PC-9 (cell line): ENCODE results near the gene MT2A. TPM values are rescaled to one million over a fixed set of nuclear protein-coding genes. Genes with fewer than 3 reads are reported as not detected.

Source experiments
- BruUV-seq: library from RNA; stranded (reverse); fragments of 400-500 nt; replicated peaks from 2 replicates; lab custom pipeline; 2021; lab: Mats Ljungman, UMichigan
- CTCF ChIA-PET: fragments of 300-600 bp; sonication (Branson Sonifier 250); formaldehyde crosslinking; loops from one replicate; lab custom pipeline; 2022; ENCODE audit warnings: antibody characterized with exemption; lab: Charles Lee
- POLR2A ChIA-PET: fragments of 300-600 bp; sonication (Branson Sonifier 250); formaldehyde crosslinking; loops from one replicate; lab custom pipeline; 2022; ENCODE audit warnings: antibody characterized with exemption; ENCODE audit not compliant: unreplicated experiment; lab: Charles Lee
- DNase-seq, 2 experiments: peaks; one replicate each; pipeline versions ENCODE4 v3.0.0 to v3.0.0-alpha.2; 2015 to 2022; ENCODE audit warnings: mixed read lengths in 1 of 2
- H2AFZ ChIP-seq: fragments of 200-600 bp; sonication (generic); 2 replicates; pipeline ENCODE4 v1.8.1; 2017; ENCODE audit warnings: antibody characterized with exemption
- H3F3A ChIP-seq: fragments of 200-600 bp; sonication (generic); 2 replicates; pipeline ENCODE4 v1.8.1; 2017; ENCODE audit warnings: antibody characterized with exemption, mild to moderate bottlenecking, low read depth; ENCODE audit not compliant: insufficient read depth
- H3K27ac ChIP-seq: fragments of 200-600 bp; sonication (generic); 2 replicates; pipeline ENCODE4 v1.6.1; 2016; ENCODE audit warnings: mixed run types
- H3K27me3 ChIP-seq: fragments of 200-600 bp; sonication (generic); 2 replicates; pipeline ENCODE4 v1.6.1; 2016; ENCODE audit warnings: low read depth, mixed run types; ENCODE audit not compliant: insufficient read depth
- H3K36me3 ChIP-seq: fragments of 200-600 bp; sonication (generic); 2 replicates; pipeline ENCODE4 v1.6.1; 2016; ENCODE audit warnings: low read depth, mixed run types
- H3K4me1 ChIP-seq: fragments of 200-600 bp; sonication (generic); replicated peaks from 2 replicates; pipeline ENCODE4 v1.6.1; 2016; ENCODE audit warnings: mixed run types; ENCODE audit not compliant: insufficient read depth
- H3K4me2 ChIP-seq: fragments of 200-600 bp; sonication (generic); 2 replicates; pipeline ENCODE4 v1.6.1; 2017; ENCODE audit warnings: mixed run types
- H3K4me3 ChIP-seq: fragments of 200-600 bp; sonication (generic); 2 replicates; pipeline ENCODE4 v1.6.1; 2016; ENCODE audit warnings: mixed run types
- H3K79me2 ChIP-seq: fragments of 200-600 bp; sonication (generic); 2 replicates; pipeline ENCODE4 v1.6.1; 2017; ENCODE audit warnings: low read depth, mixed run types
- H3K9me2 ChIP-seq: fragments of 200-600 bp; sonication (generic); 2 replicates; pipeline ENCODE4 v1.8.1; 2017; ENCODE audit warnings: mild to moderate bottlenecking; ENCODE audit not compliant: insufficient read depth
- H3K9me3 ChIP-seq: fragments of 200-600 bp; sonication (generic); 2 replicates; pipeline ENCODE4 v1.8.1; 2016; ENCODE audit warnings: low read depth; ENCODE audit not compliant: insufficient read depth
- H4K20me1 ChIP-seq: fragments of 200-600 bp; sonication (generic); 2 replicates; pipeline ENCODE4 v1.8.1; 2017; ENCODE audit not compliant: insufficient read depth
- EZH2 ChIP-seq: fragments of 200-600 bp; sonication (generic); IDR thresholded peaks from 2 replicates; pipeline ENCODE4 v1.8.0; 2017; ENCODE audit warnings: antibody characterized with exemption, low read depth
- intact Hi-C: fragments of 100-400 bp; cut with micrococcal nuclease; formaldehyde crosslinking; loops from one replicate; pipeline ENCODE4 v1.10.0; 2022; ENCODE audit not compliant: unreplicated experiment
- total RNA-seq: library from RNA; stranded (reverse); gene quantifications from 2 replicates; pipeline ENCODE4 v1.2.3, GENCODE V29; 2021
- TF ChIP-seq, protein P1 (sequence below): fragments of 200-600 bp; sonication (generic); conservative IDR thresholded peaks from 2 replicates; pipeline ENCODE4 v1.6.1; 2017; ENCODE audit warnings: mixed run types, antibody characterized with exemption, mild to moderate bottlenecking, moderate library complexity

MT2A gene
- total RNA-seq, 1 experiment from 2014 or later: 203 TPM

- BruUV-seq: no TSS peak
- Histone ChIP-seq H3K9me2 (no peaks in the 10 kb centered on the region), H3F3A (no peaks in the 10 kb centered on the region), H3K4me2 (no peak overlapping the region), H2AFZ (no peak overlapping the region), H3K79me2 (no peaks in the 10 kb centered on the region), H3K27me3 (peaks cover under 1% of the 10 kb centered on the region; the same call in 1 of the 2 replicates), H3K4me3 (no peak overlapping the region), H3K27ac (no peak overlapping the region), H3K4me1 (no peaks in the 10 kb centered on the region), H3K9me3 (no peaks in the 10 kb centered on the region), H4K20me1 (no peaks in the 10 kb centered on the region), H3K36me3 (no peaks in the 10 kb centered on the region)
- DNase-seq: no peak
- ChIA-PET POLR2A (no interaction called here), CTCF (no interaction called here)
- TF ChIP-seq, protein P1, sequence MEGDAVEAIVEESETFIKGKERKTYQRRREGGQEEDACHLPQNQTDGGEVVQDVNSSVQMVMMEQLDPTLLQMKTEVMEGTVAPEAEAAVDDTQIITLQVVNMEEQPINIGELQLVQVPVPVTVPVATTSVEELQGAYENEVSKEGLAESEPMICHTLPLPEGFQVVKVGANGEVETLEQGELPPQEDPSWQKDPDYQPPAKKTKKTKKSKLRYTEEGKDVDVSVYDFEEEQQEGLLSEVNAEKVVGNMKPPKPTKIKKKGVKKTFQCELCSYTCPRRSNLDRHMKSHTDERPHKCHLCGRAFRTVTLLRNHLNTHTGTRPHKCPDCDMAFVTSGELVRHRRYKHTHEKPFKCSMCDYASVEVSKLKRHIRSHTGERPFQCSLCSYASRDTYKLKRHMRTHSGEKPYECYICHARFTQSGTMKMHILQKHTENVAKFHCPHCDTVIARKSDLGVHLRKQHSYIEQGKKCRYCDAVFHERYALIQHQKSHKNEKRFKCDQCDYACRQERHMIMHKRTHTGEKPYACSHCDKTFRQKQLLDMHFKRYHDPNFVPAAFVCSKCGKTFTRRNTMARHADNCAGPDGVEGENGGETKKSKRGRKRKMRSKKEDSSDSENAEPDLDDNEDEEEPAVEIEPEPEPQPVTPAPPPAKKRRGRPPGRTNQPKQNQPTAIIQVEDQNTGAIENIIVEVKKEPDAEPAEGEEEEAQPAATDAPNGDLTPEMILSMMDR: no peak
- no peak for TF ChIP-seq EZH2
- intact Hi-C loops: no loop called here
Measured at GRCh38 chr16:56561126-56561525, 47.3 kb upstream of the MT2A start.

DNA sequence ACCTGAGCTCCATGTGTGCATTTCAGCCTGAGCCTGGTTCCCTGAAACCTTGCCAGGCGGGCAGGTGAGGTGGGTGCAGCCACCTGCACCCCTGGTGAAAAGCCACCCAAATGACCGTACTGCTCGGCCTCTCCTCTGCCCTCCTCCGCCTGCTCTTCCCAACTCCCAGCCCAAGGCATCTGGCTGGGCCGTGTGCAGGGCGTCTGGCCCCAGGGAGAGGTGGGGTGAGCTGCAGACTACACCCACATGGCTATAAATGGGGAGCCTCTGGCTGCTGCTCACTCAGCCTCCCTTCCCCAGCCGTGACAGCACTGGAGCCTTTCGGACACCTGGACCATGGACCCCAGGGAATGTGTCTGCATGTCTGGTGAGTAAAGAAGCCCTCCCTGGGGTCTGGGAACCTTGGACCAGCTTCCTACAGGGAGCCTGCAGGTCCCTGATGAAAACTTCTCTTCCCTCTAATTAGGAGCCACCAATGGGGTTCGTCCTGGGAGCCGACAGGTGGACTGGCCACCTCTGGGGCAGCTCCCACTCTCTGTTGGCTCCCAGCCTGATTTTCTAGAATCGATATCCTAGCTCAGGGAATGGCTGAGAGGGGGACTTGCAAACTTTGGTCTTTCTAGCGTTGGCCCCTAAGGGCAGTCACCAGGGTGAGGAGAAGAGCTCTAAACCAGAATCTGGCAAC lies 43.4 kb upstream of the MT2A start, which contains the start of gene MT4:
Gene MT4, plus strand, starts transcription at position 281 of the 685 bp plus-strand sequence. Its CDS starts 56 bp downstream, at position 337.
- Histone ChIP-seq H3K79me2 (no peaks in the 10 kb centered on the region), H3K4me1 (no peaks in the 10 kb centered on the region), H3K4me3 (no peak within 1 kb of the TSS), H2AFZ (no peak within 1 kb of the TSS), H3K27ac (no peak within 1 kb of the TSS), H3K36me3 (no peaks in the 10 kb centered on the region), H3K4me2 (no peak within 1 kb of the TSS), H4K20me1 (no peaks in the 10 kb centered on the region), H3F3A (no peaks in the 10 kb centered on the region), H3K9me2 (no peaks in the 10 kb centered on the region), H3K9me3 (no peaks in the 10 kb centered on the region), H3K27me3 (no peaks in the 10 kb centered on the region)
- no TSS peak for BruUV-seq
- ChIA-PET POLR2A (no interaction called here), CTCF (no interaction called here)
- TF ChIP-seq, protein P1: no peak
- TF ChIP-seq EZH2: no peak
- no peak for DNase-seq
- intact Hi-C loops: no loop called here

DNA sequence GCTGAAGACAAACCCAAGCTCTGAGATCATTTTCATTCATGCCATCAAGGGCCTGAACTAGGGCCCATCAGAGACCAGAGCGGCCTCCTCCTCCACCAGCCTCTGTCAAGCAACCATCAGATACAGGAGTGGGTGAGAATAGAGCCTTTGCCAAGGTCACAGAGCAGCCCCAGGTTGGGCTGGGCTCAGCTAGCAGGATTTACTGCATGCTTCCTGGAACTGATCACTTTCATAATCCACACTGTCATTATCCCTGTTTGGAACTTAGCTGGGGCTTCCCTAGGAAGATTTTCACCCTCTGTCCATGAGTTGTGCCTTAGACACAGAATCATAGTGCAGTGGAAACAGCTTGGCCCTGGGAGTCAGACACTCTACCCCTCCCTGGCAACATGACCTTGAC lies 38.4 kb upstream of the MT2A start:
- ChIA-PET POLR2A (no interaction called here), CTCF (no interaction called here)
- no peak for DNase-seq
- H3K36me3 ChIP-seq: no peaks in the 10 kb centered on the region
- H3F3A ChIP-seq: no peaks in the 10 kb centered on the region
- BruUV-seq: no TSS peak
- H3K9me3 ChIP-seq: 0 out of 2 replicates have a peak, but pooled peaks cover 5% of the 10 kb centered on the region
- TF ChIP-seq, protein P1: no peak
- no peak for TF ChIP-seq EZH2
- H3K4me3 ChIP-seq: no peak overlapping the region
- no peaks in the 10 kb centered on the region for H3K4me1 ChIP-seq
- no peaks in the 10 kb centered on the region for H3K79me2 ChIP-seq
- intact Hi-C loops: loop anchor here (10.0 kb wide), 1 partner anchor 55 kb away; no protein-coding TSS in a partner anchor
- H3K27me3 ChIP-seq: no peaks in the 10 kb centered on the region
- H4K20me1 ChIP-seq: no peaks in the 10 kb centered on the region
- H3K9me2 ChIP-seq: no peaks in the 10 kb centered on the region
- H3K27ac ChIP-seq: no peak overlapping the region
- H2AFZ ChIP-seq: no peak overlapping the region
- H3K4me2 ChIP-seq: no peak overlapping the region
